Medulla oblongata (tissue), 1 donor: ENCODE data around the gene TUBA4B.

ENCODE experiments used
- DNase-seq: peaks from one replicate; pipeline ENCODE4 v3.0.0-alpha.2; 2015; ENCODE audit errors: extremely low spot score

TUBA4B gene

GRCh38 chr2:219314804-219315468 is 61.9 kb downstream of the TUBA4B start:
- no peak for DNase-seq
